ENCODE measurements around the gene CAPN15.

Gene CAPN15

GRCh38 chr16:591231-591630 is 63.7 kb downstream of the CAPN15 start:
- Histone ChIP-seq H3K27ac (no peak overlapping the region), H4K20me1 (ENCODE audit: insufficient read depth) (no peaks in the 10 kb centered on the region), H3K9ac (no peak overlapping the region)

GRCh38 chr16:591892-592517 is 64.5 kb downstream of the CAPN15 start:
- H3K27ac ChIP-seq: no peak overlapping the region
- no peak overlapping the region for H3K9ac ChIP-seq
- H4K20me1 ChIP-seq (ENCODE audit: insufficient read depth): no peaks in the 10 kb centered on the region
- no peaks in the 10 kb centered on the region for H3K27me3 ChIP-seq (ENCODE audit: insufficient read depth, low read depth)
- no peak overlapping the region; the same call in 1 of the 2 replicates for H3K4me2 ChIP-seq
- H3K36me3 ChIP-seq (ENCODE audit: insufficient read depth): no peaks in the 10 kb centered on the region
- peaks cover 43% of the 10 kb centered on the region for H3K79me2 ChIP-seq (ENCODE audit: insufficient read depth, low read depth)
- TF ChIP-seq, protein P1, sequence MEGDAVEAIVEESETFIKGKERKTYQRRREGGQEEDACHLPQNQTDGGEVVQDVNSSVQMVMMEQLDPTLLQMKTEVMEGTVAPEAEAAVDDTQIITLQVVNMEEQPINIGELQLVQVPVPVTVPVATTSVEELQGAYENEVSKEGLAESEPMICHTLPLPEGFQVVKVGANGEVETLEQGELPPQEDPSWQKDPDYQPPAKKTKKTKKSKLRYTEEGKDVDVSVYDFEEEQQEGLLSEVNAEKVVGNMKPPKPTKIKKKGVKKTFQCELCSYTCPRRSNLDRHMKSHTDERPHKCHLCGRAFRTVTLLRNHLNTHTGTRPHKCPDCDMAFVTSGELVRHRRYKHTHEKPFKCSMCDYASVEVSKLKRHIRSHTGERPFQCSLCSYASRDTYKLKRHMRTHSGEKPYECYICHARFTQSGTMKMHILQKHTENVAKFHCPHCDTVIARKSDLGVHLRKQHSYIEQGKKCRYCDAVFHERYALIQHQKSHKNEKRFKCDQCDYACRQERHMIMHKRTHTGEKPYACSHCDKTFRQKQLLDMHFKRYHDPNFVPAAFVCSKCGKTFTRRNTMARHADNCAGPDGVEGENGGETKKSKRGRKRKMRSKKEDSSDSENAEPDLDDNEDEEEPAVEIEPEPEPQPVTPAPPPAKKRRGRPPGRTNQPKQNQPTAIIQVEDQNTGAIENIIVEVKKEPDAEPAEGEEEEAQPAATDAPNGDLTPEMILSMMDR (conservative IDR thresholded peaks at IDR 0.05; ENCODE audit: low read depth, low read length): no peak
- H3K4me1 ChIP-seq (ENCODE audit: low read depth, poor library complexity, severe bottlenecking): peaks cover 17% of the 10 kb centered on the region
- H3K4me3 ChIP-seq (IDR thresholded peaks at IDR 0.05; ENCODE audit: insufficient read depth, low read depth, low read length): no peak overlapping the region
- H2AFZ ChIP-seq (ENCODE audit: low read depth): no peak overlapping the region

More at GRCh38 chr16:591231-591630, 63.7 kb downstream of the CAPN15 start:
- Histone ChIP-seq H3K36me3 (ENCODE audit: insufficient read depth) (no peaks in the 10 kb centered on the region), H3K4me1 (ENCODE audit: low read depth, poor library complexity, severe bottlenecking) (peaks cover 22% of the 10 kb centered on the region), H3K27me3 (ENCODE audit: insufficient read depth, low read depth) (no peaks in the 10 kb centered on the region), H3K79me2 (ENCODE audit: insufficient read depth, low read depth) (peaks cover 49% of the 10 kb centered on the region), H3K4me3 (IDR thresholded peaks at IDR 0.05; ENCODE audit: insufficient read depth, low read depth, low read length) (no peak overlapping the region), H2AFZ (ENCODE audit: low read depth) (no peak overlapping the region), H3K4me2 (peak overlapping the region; percentile 95)
- TF ChIP-seq, protein P1 (conservative IDR thresholded peaks at IDR 0.05; ENCODE audit: low read depth, low read length): no peak

- Histone ChIP-seq H3K79me2 (ENCODE audit: insufficient read depth, low read depth) (peaks cover 36% of the 10 kb centered on the region), H3K4me1 (ENCODE audit: low read depth, poor library complexity, severe bottlenecking) (peaks cover 10% of the 10 kb centered on the region), H3K36me3 (ENCODE audit: insufficient read depth) (no peaks in the 10 kb centered on the region), H3K4me2 (no peak overlapping the region), H3K27ac (no peak overlapping the region), H3K4me3 (IDR thresholded peaks at IDR 0.05; ENCODE audit: insufficient read depth, low read depth, low read length) (no peak overlapping the region), H4K20me1 (ENCODE audit: insufficient read depth) (no peaks in the 10 kb centered on the region), H3K27me3 (ENCODE audit: insufficient read depth, low read depth) (no peaks in the 10 kb centered on the region), H2AFZ (ENCODE audit: low read depth) (no peak overlapping the region), H3K9ac (no peak overlapping the region)
- TF ChIP-seq, protein P1 (conservative IDR thresholded peaks at IDR 0.05; ENCODE audit: low read depth, low read length): no peak
These were observed 65.2 kb downstream of the CAPN15 start for GRCh38 chr16:592518-593306.

GRCh38 chr16:593406-593805 is 65.9 kb downstream of the CAPN15 start:
- Histone ChIP-seq H3K79me2 (ENCODE audit: insufficient read depth, low read depth) (peaks cover 30% of the 10 kb centered on the region), H3K4me3 (IDR thresholded peaks at IDR 0.05; ENCODE audit: insufficient read depth, low read depth, low read length) (no peak overlapping the region), H3K27me3 (ENCODE audit: insufficient read depth, low read depth) (no peaks in the 10 kb centered on the region), H3K36me3 (ENCODE audit: insufficient read depth) (no peaks in the 10 kb centered on the region), H3K27ac (no peak overlapping the region), H4K20me1 (ENCODE audit: insufficient read depth) (no peaks in the 10 kb centered on the region), H2AFZ (ENCODE audit: low read depth) (no peak overlapping the region), H3K9ac (no peak overlapping the region), H3K4me2 (no peak overlapping the region), H3K4me1 (ENCODE audit: low read depth, poor library complexity, severe bottlenecking) (peaks cover 7% of the 10 kb centered on the region)
- TF ChIP-seq, protein P1 (conservative IDR thresholded peaks at IDR 0.05; ENCODE audit: low read depth, low read length): no peak

Measured in KMS-11 (cell line).